ENCODE results near the gene OPA1.

Gene OPA1

GRCh38 chr3:193710286-193711165, 117.5 kb downstream of the OPA1 start:
- no peak for DNase-seq (ENCODE audit: low read depth)

GRCh38 chr3:193711166-193711485, 118.1 kb downstream of the OPA1 start:
- DNase-seq (ENCODE audit: low read depth), result no peak

- no peak for DNase-seq (ENCODE audit: low read depth)
Observed at GRCh38 chr3:193711523-193711963, 118.5 kb downstream of the OPA1 start.

DNA sequence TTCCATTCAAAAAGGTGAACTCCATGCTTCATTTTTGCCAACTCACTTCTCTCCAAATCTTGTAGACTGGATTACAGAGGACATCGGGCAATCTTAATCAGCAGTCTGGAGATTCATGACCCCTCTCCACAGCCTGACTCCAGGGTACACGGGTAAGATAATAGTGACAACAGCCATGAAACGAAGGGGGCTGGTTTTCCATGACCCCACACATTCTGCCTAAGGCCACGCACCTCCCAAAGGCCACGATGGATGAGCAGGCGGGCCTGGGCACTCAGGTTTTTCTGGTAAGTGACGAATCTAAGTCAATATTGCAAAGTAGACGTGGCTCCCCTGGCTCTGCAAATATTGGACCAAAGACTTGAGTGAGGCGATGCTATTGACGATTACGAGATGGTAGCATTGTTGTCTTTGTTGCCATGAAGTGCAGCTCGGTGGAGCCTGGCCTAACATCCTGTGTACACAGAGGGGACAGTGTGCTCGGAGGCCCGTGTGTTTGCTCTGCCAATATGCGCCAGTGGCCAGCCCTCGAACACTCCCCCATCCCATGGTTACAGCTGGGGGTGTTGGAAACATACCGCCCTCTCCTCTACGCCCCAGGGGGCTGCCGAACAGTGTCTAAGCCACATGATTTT, 119.1 kb downstream of the OPA1 start:
- DNase-seq (ENCODE audit: low read depth), result no peak

DNA sequence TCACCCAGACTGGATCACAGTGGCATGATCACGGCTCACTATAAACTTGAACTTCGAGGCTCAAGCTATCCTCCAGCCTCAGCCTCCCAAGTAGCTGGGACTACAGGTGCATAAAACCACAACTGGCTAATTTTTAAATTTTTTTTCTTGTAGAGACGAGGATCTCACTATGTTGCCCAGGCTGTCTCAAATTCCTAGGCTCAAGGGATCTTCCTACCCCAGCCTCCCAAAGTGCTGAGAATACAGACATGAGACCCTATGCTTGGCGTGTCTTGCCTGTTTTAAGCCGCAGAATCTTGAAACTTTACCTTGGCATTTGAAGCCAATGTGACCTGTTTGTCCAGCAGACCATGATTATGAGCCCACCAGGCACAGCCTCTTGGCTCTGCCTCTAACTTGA, 119.9 kb downstream of the OPA1 start:
- no peak for DNase-seq (ENCODE audit: low read depth)

DNA sequence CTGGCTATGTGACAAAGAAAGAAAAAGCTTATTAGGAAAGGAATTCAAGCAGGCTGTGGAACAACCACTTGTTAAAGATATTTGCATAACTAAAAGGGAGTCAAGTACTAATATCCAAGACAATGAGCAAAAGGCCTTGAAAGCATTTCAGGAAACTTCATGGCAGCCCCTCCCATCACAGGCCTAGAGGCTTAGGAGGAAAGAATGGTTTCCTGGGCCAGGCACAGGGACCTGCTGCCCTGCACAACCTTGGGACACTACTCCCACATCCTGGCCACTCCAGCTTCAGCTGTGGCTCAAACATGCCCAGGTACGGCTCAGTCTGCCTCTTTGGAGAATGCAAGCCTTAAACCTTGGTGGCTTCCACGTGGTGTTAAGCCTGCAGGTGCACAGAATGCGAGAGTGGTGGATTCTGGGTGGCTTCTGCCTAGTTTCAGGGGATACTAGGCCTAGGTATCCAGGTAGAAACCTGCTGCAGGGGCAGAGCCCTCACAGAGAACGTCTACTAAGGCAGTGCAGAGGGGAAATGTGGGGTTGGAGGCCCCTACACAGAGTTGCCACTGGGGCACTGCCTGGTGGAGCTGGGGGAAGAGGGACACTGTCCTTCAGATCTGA, 121.6 kb downstream of the OPA1 start:
- no peak for DNase-seq (ENCODE audit: low read depth)

- DNase-seq (ENCODE audit: low read depth), result no peak
Observed at GRCh38 chr3:193716150-193716549, 123.1 kb downstream of the OPA1 start.

- no peak for DNase-seq (ENCODE audit: low read depth)
Observed at GRCh38 chr3:193719735-193720134, 126.7 kb downstream of the OPA1 start.

DNA sequence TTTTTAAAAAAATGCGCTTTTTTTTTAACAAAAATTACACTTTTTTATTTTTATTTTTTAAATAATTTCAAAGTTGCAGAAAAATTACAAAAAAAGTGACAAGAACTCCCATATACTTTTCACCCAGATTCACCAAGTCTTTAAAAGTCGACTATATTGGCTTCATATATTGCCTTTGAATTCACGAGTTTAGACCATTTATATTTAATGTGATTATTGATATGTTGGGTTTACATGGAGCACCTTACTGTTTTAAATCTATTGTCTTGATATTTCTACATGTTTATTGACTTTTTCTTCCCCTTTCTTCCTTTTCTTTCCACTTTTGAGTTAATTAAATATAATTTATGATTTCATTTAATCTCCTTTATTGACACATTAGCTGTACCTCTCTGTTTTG, 127.2 kb downstream of the OPA1 start:
- no peak for DNase-seq (ENCODE audit: low read depth)

DNA sequence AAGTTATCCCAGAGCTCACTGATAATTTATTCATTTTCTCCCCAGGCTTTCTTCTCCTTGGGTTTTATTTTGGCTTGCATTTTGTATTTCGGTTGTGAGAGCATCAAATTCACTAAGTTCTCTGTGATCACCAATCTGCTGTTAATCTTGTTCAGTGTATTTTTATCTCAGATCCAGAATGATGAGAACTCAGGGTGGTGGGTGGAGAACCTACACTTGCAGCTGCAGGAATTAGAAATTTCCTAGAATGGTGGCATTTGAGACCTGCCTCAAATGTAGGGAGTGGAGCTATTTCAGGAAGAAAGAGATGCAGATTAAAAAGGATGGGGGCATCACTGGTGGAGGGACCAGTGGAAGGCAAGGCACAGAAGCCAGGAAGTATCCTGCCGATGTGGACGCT, 129.6 kb downstream of the OPA1 start:
- no peak for DNase-seq (ENCODE audit: low read depth)

- DNase-seq (ENCODE audit: low read depth), result no peak
Observed at GRCh38 chr3:193727089-193727488, 134.1 kb downstream of the OPA1 start.

GRCh38 chr3:193728429-193729087, 135.6 kb downstream of the OPA1 start:
- DNase-seq (ENCODE audit: low read depth), result no peak

DNA sequence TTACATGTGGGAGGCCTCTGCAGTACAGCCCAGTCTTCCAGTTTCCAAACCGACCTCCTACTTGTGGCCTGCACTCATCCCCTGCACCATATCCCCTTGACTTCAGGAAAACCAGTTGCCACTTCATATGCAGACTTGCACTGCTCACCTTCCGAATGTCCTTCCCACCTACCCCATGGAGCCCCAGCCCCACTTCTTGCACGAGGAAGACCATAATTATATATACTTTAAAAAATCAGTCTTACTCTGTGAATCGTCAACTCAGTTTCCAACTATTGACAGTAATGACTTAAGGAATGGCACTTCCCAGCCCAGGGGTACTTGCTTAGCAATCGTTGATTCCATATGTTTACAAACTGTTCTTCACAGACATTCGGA, 136.1 kb downstream of the OPA1 start:
- DNase-seq (ENCODE audit: low read depth), result no peak

- no peak for DNase-seq (ENCODE audit: low read depth)
Observed at GRCh38 chr3:193729601-193730000, 136.6 kb downstream of the OPA1 start.

DNA sequence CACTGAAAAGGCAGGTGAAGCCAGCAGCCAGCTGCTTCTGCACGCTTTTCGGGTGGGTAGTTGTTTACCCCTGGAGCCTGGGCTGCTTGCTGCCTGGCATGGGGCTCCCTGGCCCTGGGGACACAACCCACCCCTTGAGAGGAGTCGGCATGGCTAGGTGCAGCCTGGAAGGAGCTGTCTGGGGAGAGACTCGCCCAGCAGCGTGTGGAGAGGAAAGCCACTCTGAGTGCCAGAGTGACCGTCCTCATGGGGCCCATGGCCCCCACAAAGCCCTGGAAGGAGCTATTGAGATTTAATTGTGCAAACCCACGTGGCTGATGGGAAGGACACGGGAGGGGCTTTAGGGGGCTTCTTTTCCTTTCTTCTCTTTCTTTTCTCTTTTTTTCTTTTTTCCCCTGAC, 137.5 kb downstream of the OPA1 start:
- no peak for DNase-seq (ENCODE audit: low read depth)

DNA sequence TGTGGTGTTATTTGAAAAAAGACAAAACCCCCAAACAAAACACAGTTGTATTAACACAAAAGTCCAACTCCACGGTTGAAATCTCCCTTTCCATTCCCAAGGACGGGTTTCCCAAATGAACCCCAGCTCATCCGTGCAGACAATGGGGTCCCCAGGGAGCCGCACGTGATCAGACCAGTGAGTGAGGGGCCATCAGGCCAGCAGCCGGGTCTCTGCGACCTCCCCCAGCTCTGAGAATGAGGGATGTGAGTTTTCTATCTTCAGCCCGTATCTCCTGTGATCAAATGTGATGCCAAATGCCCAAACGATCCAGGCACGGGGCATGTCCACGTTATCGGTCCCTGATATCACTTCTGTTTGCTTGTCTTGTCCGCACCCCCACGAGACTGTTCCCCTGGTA, 138.0 kb downstream of the OPA1 start:
- no peak for DNase-seq (ENCODE audit: low read depth)

DNA sequence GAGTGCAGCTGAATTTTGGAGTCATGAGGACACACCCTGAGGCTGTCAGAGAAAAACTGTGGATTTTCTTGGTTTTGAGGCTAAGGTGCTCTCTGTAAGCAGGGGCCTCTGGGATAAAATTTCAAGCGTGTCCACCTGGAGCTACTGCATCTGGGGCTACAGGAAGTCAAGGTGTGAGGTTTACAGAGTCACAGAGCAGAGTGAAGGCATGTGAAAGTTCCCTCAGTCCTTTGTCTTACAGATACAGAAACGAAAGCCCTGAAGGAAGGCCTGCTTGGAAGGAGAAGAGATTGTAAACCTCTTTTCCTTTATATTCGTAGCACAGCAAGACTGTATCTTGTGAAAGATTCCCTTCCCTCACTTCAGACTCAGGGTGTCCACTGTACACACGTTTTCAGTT, 138.6 kb downstream of the OPA1 start:
- DNase-seq (ENCODE audit: low read depth), result no peak

DNA sequence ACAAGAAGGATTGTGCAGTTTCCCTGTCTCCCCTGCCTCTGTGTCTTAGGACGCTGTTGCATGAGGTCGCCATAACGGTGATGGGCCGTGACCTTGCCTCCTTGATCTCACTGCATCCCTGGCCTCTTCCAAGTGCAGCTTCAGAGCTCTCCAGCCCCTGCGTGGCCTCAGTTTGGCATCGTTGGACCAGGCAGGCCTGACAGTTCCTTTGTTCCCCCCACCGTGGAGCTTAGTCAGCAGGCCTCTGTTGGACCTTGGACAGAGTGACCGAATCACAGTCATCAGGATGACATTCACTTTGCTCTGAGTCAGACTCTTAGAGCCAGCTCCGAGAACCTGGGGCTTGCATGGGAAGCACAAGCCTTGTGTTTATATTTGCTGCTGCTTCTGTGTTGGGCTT, 139.4 kb downstream of the OPA1 start:
- no peak for DNase-seq (ENCODE audit: low read depth)

GRCh38 chr3:193732827-193733226, 139.8 kb downstream of the OPA1 start:
- DNase-seq (ENCODE audit: low read depth), result no peak

DNA sequence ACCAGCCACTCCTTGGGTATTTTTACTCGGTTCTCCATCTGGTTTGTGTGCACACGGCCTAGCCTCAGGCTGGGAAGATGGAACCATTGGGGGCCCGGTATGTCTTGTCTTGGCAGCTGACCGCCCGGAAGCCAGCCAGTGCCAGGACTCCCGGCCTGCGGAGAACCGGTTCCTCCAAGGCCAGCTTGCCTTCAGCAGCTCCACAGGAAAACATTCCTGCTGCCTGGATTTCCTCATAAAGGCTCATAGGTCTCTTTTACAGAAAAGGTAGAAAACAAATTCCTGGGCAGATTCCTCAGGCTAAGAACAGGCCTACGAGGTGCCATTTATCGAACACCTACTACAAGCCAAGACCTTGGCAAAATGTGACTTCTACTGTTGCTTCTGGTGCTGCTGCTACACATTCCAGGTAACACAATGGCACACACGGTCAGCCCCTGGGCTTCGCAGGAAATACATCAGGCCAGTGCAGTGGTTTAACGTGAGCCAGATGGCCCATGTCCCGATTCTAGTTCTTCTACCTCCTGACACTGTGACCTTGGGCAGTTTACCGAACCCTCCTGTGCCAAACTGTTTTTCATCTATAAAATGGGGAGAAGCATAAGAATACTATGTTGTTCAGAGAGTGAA, 141.8 kb downstream of the OPA1 start:
- no peak for DNase-seq (ENCODE audit: low read depth)

DNA sequence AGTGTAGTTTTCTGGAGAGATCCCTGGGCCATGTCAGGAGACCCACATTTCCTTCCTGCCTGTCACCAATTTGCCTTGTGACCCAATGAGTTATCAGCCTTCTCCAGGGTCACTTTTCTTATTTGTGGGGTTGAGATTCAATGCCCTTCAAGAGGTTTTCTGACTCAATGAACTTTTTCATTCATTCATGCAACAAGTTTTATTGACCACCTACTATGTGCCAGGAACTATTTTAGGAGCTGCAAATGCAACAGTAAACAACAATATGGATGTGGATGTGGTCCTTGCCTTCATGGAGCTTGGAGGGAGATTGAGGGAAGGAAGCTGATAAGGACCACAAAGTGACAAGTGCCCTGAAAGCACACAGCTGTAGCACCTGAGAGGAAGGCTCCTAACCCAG, 142.8 kb downstream of the OPA1 start:
- no peak for DNase-seq (ENCODE audit: low read depth)

DNA sequence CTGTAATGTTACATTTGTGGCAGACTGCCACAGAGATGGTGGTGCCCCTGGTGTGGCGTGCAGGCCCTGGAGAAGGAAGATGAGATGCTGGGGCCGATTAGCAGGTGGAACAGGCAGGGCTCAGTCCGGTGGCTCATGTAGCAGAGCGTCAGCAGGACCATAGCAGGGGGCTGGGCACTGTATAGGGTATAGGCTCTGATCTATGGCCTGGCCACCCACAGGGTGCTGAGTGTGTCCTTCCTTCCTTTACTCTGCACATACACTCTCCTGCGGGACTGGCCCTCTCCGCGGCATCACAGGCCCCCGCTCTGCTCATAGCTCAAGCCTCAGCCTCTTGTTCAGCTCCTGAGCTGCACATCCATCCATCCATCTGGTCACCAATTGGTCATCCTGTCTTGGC, 143.6 kb downstream of the OPA1 start:
- DNase-seq (ENCODE audit: low read depth), result no peak

Data from activated T-helper 1 cell treated with Interleukin-2 at 50 U/mL for 16 hours (primary cell).